Stimulated activated CD4-positive, alpha-beta T cell treated with anti-CD3 and anti-CD28 coated beads, Interleukin-2, amount 100 ng/mL, for 48 hours (primary cell): ENCODE measurements around the gene IDH3A.

Source experiments
- DNase-seq, 2 donors: peaks; one replicate each; pipeline ENCODE4 v3.0.0-alpha.2; 2020

Gene IDH3A

DNA sequence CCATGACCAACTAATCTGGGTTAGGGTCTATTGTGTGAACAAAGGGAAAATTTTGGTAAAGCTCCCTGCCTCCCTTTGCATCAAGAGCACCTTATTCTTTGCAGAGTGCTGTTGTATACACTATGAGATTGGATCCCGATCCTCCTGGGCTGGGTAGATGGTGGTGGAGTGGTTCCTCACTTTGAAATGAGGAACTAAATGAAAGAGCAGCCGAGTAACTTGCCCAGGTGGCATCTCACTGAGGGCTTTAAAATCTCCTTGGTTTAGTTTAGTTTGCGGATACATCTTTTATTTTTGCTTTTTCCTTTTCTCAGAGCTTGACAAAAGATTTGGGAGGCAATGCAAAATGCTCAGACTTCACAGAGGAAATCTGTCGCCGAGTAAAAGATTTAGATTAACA, 19.4 kb downstream of the IDH3A start:
- no peak for DNase-seq

DNA sequence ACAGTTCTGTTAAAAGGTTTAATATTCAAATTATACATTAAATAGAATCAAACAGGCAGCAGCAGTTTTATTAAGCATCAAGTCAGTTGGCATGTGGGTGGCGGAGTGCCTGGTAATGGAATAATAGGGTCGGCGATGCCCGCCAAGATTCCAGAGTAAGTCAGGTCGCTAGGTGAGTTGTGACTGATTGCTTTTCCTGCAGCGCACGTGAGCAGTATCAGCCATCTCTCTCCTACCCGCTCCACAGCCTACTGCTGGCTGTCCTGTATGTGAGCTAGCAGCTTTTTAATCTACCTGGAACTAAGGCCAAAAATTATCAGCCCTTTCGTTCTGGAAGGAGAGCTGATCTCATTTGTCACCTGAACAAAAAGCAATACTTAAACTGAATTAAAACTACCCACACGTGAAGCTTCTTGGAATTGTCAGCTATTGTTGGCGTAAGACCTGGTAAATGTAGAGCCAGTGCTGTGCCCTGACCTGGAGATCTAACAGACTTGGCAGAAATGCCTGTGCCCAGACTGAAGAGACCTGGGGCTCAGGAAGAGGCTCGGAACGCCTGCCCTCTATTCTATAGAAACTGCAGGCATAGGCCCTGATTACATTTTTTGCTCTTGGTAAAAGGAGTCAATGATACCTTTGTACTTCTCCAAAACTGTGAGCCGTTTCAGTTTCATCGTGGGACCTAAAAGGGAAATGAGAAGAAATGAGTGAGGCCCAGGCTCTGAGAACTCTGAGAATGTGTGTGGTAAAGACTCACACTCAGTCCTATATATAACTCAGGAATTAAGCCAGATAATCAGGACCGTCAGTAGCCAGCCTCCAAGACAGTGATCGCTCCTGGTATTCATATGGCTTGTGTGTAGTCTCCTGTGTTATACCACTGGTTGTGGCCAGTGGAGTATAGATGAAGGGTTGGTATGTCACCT, 21.9 kb downstream of the IDH3A start:
- DNase-seq, result no peak

DNA sequence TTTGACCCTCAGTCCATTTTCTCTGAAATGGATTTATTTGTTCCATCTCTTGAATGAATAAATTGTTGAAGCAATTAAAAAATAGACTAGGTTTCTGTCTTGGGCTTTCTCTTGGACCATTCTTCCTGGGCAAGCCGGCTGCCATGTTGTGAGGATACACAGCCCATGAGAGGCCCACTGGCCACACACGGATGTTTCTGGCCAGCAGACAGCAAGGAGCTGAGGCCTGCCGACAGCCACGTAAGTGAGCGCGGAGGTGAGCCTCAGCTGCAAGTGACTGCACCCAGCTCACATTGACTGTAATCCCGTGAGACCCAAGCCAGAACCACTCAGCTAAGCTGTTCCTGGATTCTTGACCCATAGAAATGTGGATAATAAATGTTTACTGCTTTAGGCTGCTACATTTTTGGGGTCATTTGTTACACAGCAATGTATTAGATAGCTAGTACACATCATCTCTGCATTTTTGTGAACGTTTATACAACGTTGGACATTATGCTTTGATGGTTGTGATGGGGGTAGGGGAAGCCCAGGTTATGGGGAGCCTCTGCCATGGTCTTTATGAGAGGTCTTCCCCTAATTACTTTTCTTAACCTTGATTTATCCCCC, 22.8 kb downstream of the IDH3A start:
- DNase-seq, result no peak

DNA sequence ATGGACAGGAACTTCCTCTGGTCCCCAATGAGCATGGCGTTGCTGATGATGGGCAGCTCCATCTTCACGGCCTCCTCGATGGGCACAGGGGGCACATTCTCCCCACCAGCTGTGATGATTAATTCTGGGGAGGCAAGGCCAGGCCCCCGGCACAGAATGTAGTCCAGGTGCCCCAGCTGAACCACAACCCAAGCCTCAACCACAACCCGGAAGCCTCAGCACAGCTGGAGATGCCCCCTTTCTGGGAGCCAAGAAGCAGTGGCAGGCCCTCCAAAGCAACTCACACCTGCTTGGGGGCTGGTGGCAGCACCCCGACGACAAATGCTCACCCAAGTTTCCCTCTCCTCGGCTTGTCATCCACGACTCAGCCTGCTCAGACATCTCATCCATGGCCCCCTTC, 25.2 kb downstream of the IDH3A start:
- no peak for DNase-seq

DNA sequence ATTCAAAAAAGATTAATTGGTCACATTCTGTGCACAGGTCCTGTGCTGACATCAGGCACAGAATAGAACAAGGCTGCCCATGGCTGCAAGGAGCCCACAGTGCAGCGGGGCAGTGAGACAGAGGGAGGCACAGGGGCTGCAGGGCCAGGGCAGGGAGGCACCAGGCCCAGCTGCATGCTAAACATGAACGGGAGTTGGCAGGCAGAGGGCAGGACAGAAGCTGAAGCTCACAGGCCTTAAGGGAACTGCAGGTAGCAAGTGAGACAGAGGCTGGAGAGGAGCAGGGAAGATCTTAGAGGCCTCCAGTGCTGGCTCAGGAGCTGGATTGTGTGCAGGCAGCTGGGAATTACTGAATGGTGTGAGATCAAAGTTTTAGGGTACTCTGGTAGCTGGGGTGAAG, 26.2 kb downstream of the IDH3A start:
- no peak for DNase-seq

DNA sequence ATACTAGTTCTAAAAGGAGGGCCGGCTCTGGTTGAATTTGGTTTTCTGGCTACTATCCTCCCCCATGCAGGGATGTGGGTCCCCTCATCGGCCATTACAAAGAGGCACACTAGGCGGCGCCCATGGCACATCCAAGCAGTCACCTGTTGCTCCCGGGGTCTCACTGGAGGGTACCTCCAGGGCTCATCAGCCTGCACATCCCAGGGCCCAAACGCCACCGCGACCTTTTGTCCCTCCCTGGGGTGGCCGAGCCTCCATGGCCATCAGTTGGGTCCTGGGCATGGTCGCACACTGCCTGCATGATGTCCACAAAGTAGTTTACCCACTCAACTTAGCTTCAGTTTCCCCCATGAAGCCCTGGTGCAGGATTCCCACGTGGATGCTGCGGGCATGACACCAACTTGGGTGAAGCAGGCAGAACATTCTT, 28.3 kb downstream of the IDH3A start:
- DNase-seq, result peak; percentile 34 to 38

DNA sequence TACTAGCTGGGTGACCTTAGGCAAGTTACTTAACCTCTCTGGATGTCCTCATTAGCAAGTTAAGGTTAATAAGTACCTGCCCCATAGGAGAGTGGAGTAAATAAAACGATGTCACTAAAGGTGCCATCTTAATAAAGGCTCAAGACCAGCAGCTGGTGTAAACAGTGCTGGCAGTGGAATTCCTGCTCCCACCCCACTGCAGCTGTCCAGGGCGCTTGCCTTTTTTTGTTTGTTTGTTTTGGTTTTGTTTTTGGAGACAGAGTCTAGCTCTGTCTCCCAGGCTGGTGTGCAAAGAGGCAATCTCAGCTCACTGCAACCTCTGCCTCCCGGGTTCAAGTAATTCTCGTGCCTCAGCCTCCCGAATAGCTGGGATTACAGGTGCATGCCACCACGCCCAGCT, 28.9 kb downstream of the IDH3A start:
- DNase-seq, result no peak

DNA sequence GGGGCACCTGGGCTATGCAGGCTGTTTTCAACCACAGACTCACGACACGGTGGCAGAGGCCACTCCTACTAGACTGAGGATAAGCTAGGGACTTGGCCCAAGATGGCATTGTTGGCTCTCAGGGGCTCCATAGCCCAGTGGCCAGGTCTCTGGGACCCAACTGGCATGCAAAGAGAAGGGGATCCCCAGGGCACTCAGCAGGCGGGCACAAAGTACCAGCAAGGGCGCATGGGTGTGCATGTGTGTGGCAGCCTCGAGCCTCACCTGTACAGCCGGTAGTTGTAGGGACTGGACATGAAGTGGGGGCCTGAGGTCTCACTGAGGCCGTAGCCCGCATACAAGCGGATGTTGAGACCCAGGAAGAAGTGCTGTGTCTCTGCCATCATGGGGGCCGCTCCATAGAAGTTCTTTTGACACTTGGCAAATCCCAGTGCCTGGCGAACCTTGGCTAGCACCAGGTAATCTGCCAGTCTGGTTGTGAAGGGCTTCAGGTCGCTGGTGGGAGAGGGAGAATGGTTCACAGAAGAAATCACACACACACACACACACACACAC, 30.2 kb downstream of the IDH3A start:
- no peak for DNase-seq

DNA sequence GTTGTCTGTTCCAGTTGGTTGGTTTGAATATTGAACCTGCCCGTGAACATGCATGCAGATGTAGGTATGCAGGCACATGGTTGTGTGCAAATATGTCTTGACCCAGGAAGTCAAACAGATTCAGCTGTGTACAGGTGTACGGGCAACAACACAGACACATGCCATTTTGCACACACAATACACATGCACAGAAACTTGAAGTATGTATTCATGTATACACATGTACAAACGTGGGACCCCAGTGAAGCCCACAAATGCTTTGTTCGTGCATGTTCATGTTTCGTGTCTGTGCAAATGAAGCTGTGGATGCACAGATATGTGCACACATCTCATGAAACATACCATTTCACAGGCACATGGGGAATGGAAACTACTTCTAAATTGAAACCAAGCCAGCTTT, 30.7 kb downstream of the IDH3A start:
- no peak for DNase-seq

DNA sequence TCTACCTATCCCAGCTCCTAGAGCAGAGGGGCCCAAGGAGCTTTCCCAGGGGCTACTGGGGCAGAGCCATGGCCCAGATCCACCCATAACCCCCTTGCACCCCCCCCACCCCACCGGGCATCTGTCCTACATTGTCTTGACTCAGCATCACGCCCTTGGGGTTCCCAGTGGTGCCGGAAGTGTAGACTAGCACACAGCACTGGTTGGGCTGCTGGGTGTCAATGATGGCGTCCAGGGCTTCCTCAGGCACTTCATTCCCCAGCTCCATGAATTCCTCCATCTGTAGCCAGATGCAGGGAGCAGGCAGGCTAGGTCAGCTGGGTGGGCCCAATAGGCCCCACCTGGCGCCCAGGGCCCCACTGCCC, 33.2 kb downstream of the IDH3A start:
- no peak for DNase-seq

DNA sequence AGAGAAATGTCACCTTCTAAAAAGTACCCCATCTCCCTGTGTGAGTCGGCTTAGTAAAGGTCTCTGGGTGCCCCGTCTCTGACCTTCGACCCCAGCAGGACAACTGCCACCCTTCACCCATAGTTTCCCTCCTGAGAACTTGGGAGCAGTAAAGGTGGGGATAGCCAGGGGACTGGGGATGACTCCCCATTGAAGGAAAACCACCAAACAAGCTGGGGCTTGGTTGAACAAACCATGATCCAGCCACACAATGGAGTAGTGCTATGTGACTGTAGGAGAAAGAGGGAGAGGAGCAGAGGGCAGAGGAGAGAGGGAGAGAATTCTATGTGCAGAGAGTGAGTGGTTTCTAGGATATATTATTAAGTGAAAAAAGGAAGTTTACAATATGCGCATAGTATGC, 33.7 kb downstream of the IDH3A start:
- no peak for DNase-seq

DNA sequence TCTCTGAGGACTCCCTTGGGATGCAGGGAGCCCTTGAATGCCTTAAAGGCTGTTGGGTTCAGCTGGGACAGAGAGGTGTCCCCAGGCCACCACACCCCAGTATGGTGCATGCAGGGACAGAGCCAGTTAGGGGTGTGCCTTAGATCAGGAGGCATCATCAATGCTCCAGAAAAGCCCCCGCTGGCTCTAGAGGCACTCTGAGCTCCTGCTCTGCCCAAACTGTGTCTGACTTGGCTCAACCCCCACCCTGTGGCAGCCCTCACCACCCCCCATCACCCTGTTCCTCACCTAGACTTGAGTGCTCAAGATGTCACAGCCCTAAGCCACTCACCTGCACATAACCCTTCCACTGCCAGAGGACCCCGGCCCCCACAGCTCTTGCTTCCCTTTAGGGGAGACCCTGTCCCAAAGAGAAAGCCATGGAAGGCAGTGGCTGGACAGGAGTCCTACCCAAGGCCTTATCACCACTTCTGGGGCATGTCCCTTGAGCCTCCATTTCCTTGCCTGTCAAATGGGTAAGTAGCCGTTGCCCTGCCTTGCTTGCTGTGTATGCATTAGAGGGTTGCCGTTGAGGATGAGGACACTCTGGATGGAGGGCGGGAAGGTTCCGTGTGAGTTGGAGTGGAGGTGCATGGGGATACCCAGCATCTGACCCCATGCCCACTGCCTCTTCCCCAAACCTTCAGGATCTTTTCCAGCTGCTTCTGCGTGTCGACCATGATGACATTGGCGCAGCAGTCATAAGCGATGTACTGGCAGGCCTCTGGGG, 43.8 kb downstream of the IDH3A start:
- DNase-seq, result no peak

DNA sequence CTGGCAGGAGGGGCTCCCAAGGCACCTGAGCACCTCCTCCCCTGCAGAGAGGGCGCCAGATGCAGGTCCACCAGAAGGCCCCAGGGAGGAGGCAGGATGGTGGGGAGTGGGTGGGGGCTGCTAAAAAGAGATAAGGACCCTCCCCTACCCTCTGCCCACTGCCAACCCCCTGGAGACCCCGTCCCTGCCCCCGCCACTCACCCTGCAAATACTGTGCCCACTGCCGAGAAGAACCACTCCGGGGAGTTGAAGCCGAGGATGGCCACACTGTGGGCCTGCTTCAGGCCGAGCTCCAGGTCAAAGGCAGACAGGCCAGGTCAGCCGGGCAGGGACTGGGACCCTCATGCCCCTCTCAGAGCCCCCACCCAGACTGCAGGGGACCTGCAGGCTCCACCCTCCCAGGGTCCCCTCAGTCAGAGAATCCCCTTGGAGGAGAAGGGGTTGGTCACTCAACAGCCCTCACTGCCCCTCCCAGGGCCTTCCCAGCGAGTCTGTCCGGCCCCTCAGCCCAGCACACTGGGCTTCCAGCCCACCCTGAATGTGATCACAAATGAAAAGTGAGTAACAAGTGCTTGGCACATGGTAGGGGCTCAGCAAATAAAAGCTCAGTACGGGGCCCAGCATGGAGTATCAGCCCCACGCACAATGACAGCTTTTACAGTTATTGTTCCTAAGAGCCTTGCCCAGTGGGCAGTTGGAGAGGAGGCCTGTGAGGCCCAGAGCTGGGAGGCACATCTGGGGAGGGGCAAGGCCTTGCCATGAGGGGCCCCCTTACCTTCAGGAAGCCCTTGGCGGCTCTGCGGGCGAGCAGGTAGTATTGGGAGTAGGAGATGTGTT, 44.8 kb downstream of the IDH3A start:
- DNase-seq, result no peak

DNA sequence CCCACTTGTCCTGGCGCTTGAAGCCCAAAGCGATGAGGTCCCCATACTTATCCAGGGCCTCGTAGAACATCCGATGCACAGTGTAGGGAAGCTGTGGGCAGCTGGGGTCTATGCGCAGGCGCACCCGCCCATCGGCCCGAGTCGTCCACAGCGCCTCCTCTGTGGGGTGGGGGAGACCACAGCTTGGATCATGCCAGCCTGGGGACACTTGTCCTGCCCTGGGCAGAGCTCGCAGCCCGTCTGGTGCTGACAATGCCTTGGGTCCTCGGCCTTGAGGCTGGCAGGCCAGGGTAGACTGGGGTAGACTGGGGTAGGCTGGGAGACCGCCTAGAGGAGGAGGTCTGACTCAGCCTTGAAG, 45.4 kb downstream of the IDH3A start:
- no peak for DNase-seq

DNA sequence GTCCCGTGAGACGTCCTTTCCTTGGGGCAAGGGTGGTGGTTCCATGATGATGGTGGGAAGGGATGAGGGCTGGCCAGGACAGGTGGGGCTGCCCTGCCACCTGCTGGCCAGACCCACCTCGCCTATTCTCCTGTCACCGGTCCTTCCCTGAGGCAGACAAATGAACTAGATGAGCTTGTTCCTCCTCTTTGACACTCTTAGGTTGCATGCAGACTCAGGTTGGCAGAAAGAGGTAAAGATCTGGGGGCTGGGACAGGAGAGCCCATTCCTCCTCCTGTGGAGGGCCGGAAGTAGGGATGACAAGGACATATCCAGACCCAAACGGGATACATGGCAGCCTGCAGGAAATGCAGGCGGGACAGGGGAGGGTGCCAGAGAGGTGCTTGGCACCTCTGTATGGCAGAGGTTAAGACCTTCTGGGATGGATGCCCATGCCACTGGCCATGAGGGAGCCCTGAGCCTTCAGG, 46.6 kb downstream of the IDH3A start:
- peak; percentile 23 to 31 for DNase-seq

DNA sequence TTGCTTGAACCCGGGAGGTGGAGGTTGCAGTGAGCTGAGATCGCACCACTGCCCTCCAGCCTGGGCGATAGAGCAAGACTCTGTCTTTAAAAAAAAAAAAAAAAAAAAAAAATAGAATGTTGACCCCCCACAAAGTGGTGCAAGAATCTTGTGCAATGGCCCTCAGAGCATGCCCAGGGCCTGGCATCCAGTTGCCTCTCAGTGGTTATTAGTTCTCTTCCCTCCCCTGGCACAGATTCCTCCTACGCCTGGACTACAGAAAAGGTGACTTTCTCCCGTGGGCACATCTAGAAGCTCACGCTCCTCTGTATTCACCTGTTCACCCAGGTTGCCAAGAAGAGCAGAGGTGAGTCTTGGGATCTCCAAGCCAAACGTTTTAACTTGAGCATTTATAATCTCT, 48.5 kb downstream of the IDH3A start:
- DNase-seq, result no peak

DNA sequence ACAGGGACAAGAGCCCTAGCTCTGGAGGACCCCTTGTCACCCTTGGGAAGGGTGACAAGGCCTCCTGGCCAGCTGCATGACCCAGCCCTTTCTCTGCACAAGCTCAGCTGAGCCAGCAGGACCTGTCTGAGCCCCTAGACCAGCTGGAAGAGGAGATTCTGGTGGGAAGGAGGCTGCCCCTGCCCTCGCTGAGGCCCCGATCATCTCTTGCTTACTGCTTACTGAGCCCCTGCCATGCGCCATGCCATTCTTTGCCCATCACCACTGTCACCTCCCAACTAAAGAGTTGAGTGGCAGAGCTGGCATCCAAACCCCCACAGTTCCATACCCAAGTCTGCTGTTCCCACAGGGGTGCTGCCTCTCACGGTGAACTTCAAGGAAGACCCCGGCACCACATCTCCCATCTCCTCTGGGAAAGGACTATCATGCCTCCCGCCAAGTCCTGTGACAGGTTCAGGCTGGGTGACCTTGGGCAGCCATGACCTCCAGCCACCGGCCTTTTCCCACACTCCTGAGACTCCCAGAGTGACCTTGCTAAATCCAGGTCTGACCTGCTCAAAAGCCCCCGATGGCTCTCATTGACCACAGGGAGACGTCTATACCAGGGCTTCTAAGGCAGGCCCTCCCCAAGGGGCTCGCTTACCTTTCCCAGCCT, 51.2 kb downstream of the IDH3A start:
- no peak for DNase-seq

DNA sequence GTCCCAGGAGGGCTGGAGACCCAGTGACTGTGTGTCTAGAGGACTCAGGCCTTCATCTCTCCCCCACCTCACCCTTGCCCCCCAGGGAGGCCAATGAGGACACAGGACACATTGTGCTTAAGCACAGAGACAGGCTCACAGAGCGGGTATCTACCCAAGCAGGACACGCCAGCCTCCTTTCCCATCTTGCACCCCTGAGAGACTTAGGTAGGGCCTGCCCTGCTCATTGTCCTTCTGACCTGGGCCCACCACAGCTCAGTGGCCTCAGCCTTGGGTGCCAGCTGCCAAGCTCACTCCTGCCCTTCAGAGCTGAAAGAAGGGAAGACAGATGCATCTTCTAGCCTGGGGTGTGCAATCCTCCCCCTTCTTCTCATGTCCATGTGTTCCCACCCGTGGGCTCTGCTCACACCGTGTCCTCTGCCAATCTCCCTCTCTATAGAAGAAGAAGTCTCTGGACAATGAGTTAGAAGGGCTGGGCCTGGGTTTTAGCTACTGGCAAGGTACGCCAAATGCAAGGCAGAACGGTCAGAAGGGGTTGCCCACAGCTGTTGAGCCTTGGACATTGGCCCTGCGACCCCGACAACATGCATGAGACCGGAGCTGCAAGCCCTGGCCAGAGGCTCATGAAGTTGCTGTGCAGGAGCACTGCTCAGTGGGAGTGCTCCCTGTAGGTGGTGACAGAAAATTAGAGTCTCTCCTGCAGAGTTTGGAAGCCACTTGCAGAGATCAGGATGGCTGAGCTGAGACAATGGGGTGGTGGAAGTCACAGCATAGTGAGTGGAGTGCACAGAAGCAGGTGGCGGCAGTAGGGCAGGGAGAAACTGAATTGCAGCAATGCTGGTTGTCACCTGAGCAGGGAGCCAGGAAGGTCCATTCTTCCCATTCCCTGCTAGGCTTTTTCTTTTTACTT, 52.4 kb downstream of the IDH3A start:
- no peak for DNase-seq

DNA sequence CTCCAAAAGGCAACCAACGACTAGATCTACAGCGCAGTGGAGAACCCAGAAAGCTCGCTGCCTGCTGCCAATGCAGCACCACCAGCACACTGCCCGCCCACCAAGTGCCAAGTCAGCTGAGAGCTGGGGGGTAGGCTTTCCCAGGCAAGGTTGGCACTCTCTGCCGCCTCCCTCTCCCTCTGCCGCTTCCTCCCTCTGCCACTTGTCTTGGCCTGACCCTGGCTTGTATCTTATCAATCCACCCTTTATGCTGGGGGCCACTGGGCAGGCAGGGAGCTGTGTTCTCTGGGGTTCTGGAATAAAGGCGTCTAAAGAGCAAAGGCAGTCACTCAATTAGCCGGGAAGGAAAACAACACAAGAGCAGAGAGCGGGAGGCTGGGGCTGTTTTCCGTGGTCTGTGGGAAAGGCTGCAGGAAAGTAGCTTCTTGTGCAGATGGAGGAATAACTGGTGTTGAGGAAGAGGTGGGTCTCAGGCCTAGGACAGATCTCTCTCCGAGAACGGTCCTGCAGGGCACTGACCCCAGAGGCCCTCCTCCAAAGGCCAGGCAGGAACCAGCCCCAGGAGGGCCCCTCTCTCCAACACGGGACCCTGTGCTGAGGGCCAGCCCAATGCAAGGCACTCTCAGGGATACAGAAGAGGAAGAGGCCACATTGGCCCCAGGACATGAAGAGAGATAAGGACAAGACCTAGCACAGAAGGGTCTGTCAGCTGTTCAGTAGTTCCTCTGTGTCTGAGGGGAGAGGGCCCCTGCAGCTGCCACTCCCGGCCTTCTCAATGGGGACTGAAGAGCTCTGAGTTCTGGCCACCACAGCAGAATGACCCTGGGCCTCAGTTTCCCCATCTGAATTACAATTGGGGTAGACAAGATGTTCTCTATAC, 54.4 kb downstream of the IDH3A start:
- DNase-seq, result no peak
